SU-DHL-6 (cell line): ENCODE results near the gene C2orf92.

Source experiments
- H2AFZ ChIP-seq: fragments of 200-600 bp; sonication (generic); 2 replicates; pipeline ENCODE4 v1.6.1; 2014; ENCODE audit warnings: low read depth, mild to moderate bottlenecking, moderate library complexity, mixed read lengths, antibody characterized with exemption, low read length; ENCODE audit not compliant: severe bottlenecking
- H3F3A ChIP-seq: fragments of 200-600 bp; shearing (Covaris generic); 2 replicates; pipeline ENCODE4 v1.6.0; 2016; ENCODE audit warnings: antibody characterized with exemption, mild to moderate bottlenecking; ENCODE audit not compliant: insufficient read depth
- H3K27ac ChIP-seq: fragments of 200-600 bp; sonication (generic); 2 replicates; pipeline ENCODE4 v1.5.1; 2016; ENCODE audit warnings: low read depth, mild to moderate bottlenecking, low read length, moderate library complexity, mixed read lengths
- H3K27me3 ChIP-seq: fragments of 200-600 bp; sonication (generic), shearing (Covaris generic); 2 replicates; pipeline ENCODE4 v1.6.0; 2014; ENCODE audit warnings: mild to moderate bottlenecking, low read length
- H3K36me3 ChIP-seq: fragments of 200-600 bp; sonication (generic); 2 replicates; pipeline ENCODE4 v1.6.1; 2014; ENCODE audit warnings: mild to moderate bottlenecking, low read length, mixed read lengths
- H3K4me2 ChIP-seq: fragments of 300-600, 200-600 bp; shearing (Covaris generic), sonication (generic); 2 replicates; pipeline ENCODE4 v1.6.0; 2014; ENCODE audit warnings: low read length, low read depth, mild to moderate bottlenecking; ENCODE audit not compliant: poor library complexity, severe bottlenecking
- H3K4me3 ChIP-seq: fragments of 200-600 bp; sonication (generic); 2 replicates; pipeline ENCODE4 v1.5.1; 2014; ENCODE audit warnings: antibody characterized with exemption, low read length, mild to moderate bottlenecking, mixed read lengths; ENCODE audit not compliant: insufficient read depth, poor library complexity, severe bottlenecking
- H3K79me2 ChIP-seq: fragments of 200-600 bp; sonication (generic); 2 replicates; pipeline ENCODE4 v1.6.1; 2014; ENCODE audit warnings: mild to moderate bottlenecking, low read length, moderate library complexity; ENCODE audit not compliant: insufficient read depth
- H3K9ac ChIP-seq: fragments of 200-600 bp; sonication (generic); 2 replicates; pipeline ENCODE4 v1.7.0; 2014; ENCODE audit warnings: mild to moderate bottlenecking, low read length
- H3K9me2 ChIP-seq: fragments of 200-600 bp; sonication (generic); replicated peaks from 2 replicates; pipeline ENCODE4 v1.6.1; 2014; ENCODE audit warnings: low read length; ENCODE audit not compliant: insufficient read depth
- H3K9me3 ChIP-seq: fragments of 200-600 bp; sonication (generic); 2 replicates; pipeline ENCODE4 v1.6.1; 2014; ENCODE audit warnings: low read length, mixed read lengths; ENCODE audit not compliant: insufficient read depth
- H4K20me1 ChIP-seq: fragments of 200-600 bp; sonication (generic); 2 replicates; pipeline ENCODE4 v1.6.1; 2014; ENCODE audit warnings: low read depth, mild to moderate bottlenecking, antibody characterized with exemption, low read length, moderate library complexity, mixed read lengths
- CTCF ChIP-seq: fragments of 200-600 bp; sonication (generic); IDR thresholded peaks from one replicate; pipeline ENCODE4 v1.5.1; 2017; ENCODE audit warnings: antibody characterized with exemption, mild to moderate bottlenecking, low read length, moderate library complexity; ENCODE audit not compliant: insufficient read depth, poor library complexity, severe bottlenecking
- EZH2phosphoT487 ChIP-seq: fragments of 200-600 bp; sonication (generic), shearing (Covaris generic); conservative IDR thresholded peaks from 2 replicates; pipeline ENCODE4 v1.6.1; 2018; ENCODE audit warnings: mild to moderate bottlenecking, antibody characterized with exemption, low read length, moderate library complexity, mixed read lengths

The C2orf92 gene

GRCh38 chr2:97720746-97721145 lies 51.2 kb downstream of the C2orf92 start:
- Histone ChIP-seq H4K20me1 (no peaks in the 10 kb centered on the region), H3K9ac (no peak overlapping the region), H3K4me2 (no peak overlapping the region), H3K9me2 (no peaks in the 10 kb centered on the region), H3K27me3 (no peaks in the 10 kb centered on the region), H2AFZ (no peak overlapping the region), H3K27ac (no peak overlapping the region), H3K79me2 (no peaks in the 10 kb centered on the region), H3K4me3 (no peak overlapping the region), H3F3A (no peaks in the 10 kb centered on the region), H3K36me3 (no peaks in the 10 kb centered on the region), H3K9me3 (no peaks in the 10 kb centered on the region)
- TF ChIP-seq CTCF: no peak
- TF ChIP-seq EZH2phosphoT487: no peak

- Histone ChIP-seq H3K4me2 (no peak overlapping the region), H3K36me3 (no peaks in the 10 kb centered on the region), H3K79me2 (no peaks in the 10 kb centered on the region), H3K27ac (no peak overlapping the region), H3K4me3 (no peak overlapping the region), H3K27me3 (no peaks in the 10 kb centered on the region), H3K9ac (no peak overlapping the region), H4K20me1 (no peaks in the 10 kb centered on the region), H3K9me3 (no peaks in the 10 kb centered on the region), H3F3A (no peaks in the 10 kb centered on the region), H2AFZ (no peak overlapping the region), H3K9me2 (no peaks in the 10 kb centered on the region)
- TF ChIP-seq CTCF: no peak
- TF ChIP-seq EZH2phosphoT487: no peak
Observed at GRCh38 chr2:97722227-97722626, 52.7 kb downstream of the C2orf92 start.

- no peak for TF ChIP-seq CTCF
- Histone ChIP-seq H3F3A (no peaks in the 10 kb centered on the region), H3K9me3 (no peaks in the 10 kb centered on the region), H3K36me3 (no peaks in the 10 kb centered on the region), H3K79me2 (no peaks in the 10 kb centered on the region), H3K4me3 (no peak overlapping the region), H2AFZ (no peak overlapping the region), H3K27ac (no peak overlapping the region), H3K4me2 (no peak overlapping the region), H3K9ac (no peak overlapping the region), H3K9me2 (no peaks in the 10 kb centered on the region), H4K20me1 (no peaks in the 10 kb centered on the region), H3K27me3 (no peaks in the 10 kb centered on the region)
Observed at GRCh38 chr2:97723156-97724072, 53.9 kb downstream of the C2orf92 start.
